K562 (cell line): ENCODE measurements around the gene PKDREJ. TPM values are rescaled to one million over a fixed set of nuclear protein-coding genes. Genes with fewer than 3 reads are reported as not detected.

Experiments used
- ATAC-seq: fragments of 200-7000 bp; cut with Tn5 transposase; 3 replicates; pipeline ENCODE4 v1.9.1; 2020; ENCODE audit warnings: moderate library complexity
- BruUV-seq: library from RNA; stranded (reverse); fragments of 400-500 nt; replicated peaks from 2 replicates; lab custom pipeline; 2021; lab: Mats Ljungman, UMichigan
- CTCF ChIA-PET: fragments of 300-600 bp; formaldehyde crosslinking; extraction: SDS; loops from one replicate; lab custom pipeline; 2021; ENCODE audit warnings: low intra/inter-chr PET ratio; lab: Yijun Ruan, JAX
- POLR2A ChIA-PET: fragments of 300-600, 350-650 bp; sonication (Branson Sonifier 250); formaldehyde crosslinking; extraction: SDS; loops from one replicate; lab custom pipeline; 2021; ENCODE audit warnings: antibody characterized with exemption, inconsistent platforms; lab: Yijun Ruan, JAX
- DNase-seq, 4 experiments: peaks; one replicate each; pipeline versions ENCODE4 v3.0.0 to v3.0.0-alpha.2; 2011 to 2018; ENCODE audit warnings: low spot score in 3 of 4, mixed read lengths in 3 of 4; ENCODE audit errors: extremely low read depth in 1 of 4
- FAIRE-seq: peaks from 2 replicates; lab custom pipeline; 2011; peaks lifted over from hg19 to GRCh38; lab: Jason Lieb, UNC
- H2AFZ ChIP-seq: 2 replicates; pipeline ENCODE4 v1.6.0; 2011; ENCODE audit warnings: low read depth, low read length, control low read depth, inconsistent platforms
- H3K27ac ChIP-seq: fragments of 200-600 bp; 3 replicates; pipeline ENCODE4 v1.8.0; 2011; ENCODE audit warnings: low read depth, mild to moderate bottlenecking, control low read depth, inconsistent platforms, low read length, moderate library complexity, mixed read lengths; ENCODE audit errors: extremely low read depth
- H3K27me3 ChIP-seq, 2 experiments: fragments of 300-600 bp in 1 of 2; 2 replicates in 1 of 2; 3 replicates in 1 of 2; pipeline versions ENCODE4 v1.6.0 to v1.8.0; 2011; ENCODE audit warnings: inconsistent platforms in 2 of 2, low read length in 2 of 2, mild to moderate bottlenecking in 1 of 2, mixed read lengths in 1 of 2, moderate library complexity in 1 of 2; ENCODE audit not compliant: control insufficient read depth in 2 of 2, insufficient read depth in 2 of 2
- H3K36me3 ChIP-seq: fragments of 300-600 bp; 3 replicates; pipeline ENCODE4 v1.8.0; 2011; ENCODE audit warnings: mild to moderate bottlenecking, low read length, inconsistent platforms; ENCODE audit not compliant: control insufficient read depth, insufficient read depth
- H3K4me1 ChIP-seq, 2 experiments: fragments of 200-600 bp in 1 of 2; replicated peaks in 1 of 2; 2 replicates in 1 of 2; 3 replicates in 1 of 2; pipeline versions ENCODE4 v1.5.1 to v1.8.0; 2011; ENCODE audit warnings: inconsistent platforms in 2 of 2, low read length in 2 of 2, mild to moderate bottlenecking in 1 of 2, mixed read lengths in 1 of 2, moderate library complexity in 1 of 2; ENCODE audit not compliant: control insufficient read depth in 2 of 2, insufficient read depth in 2 of 2
- H3K4me2 ChIP-seq: 2 replicates; pipeline ENCODE4 v1.6.1; 2011; ENCODE audit warnings: low read length, control low read depth, inconsistent platforms, mixed read lengths; ENCODE audit not compliant: insufficient read depth
- H3K4me3 ChIP-seq: fragments of 200-600 bp; sonication (generic), shearing (Covaris generic); 2 replicates; pipeline ENCODE4 v1.5.1; 2016; ENCODE audit warnings: control low read depth, inconsistent platforms
- H3K79me2 ChIP-seq: fragments of 200-600 bp; 3 replicates; pipeline ENCODE4 v1.8.0; 2011; ENCODE audit warnings: low read length, inconsistent platforms; ENCODE audit not compliant: control insufficient read depth, insufficient read depth
- H3K9ac ChIP-seq, 2 experiments: 2 replicates each; pipeline versions ENCODE4 v1.6.0 to v1.6.1; 2011; ENCODE audit warnings: low read depth in 2 of 2, low read length in 2 of 2, control low read depth in 1 of 2, inconsistent platforms in 1 of 2, mild to moderate bottlenecking in 1 of 2, mixed read lengths in 1 of 2; ENCODE audit not compliant: insufficient read depth in 1 of 2
- H3K9me1 ChIP-seq: one replicate; pipeline ENCODE4 v1.6.0; 2011; ENCODE audit warnings: inconsistent platforms, mild to moderate bottlenecking, low read length, moderate library complexity; ENCODE audit not compliant: control insufficient read depth, insufficient read depth
- H3K9me3 ChIP-seq: replicated peaks from 2 replicates; pipeline ENCODE4 v1.5.1; 2011; ENCODE audit warnings: low read depth, low read length, inconsistent platforms; ENCODE audit not compliant: control insufficient read depth, insufficient read depth
- H4K20me1 ChIP-seq: replicated peaks from 2 replicates; pipeline ENCODE4 v1.6.1; 2011; ENCODE audit warnings: low read length, inconsistent platforms, mixed read lengths; ENCODE audit not compliant: control insufficient read depth, insufficient read depth
- C11orf30 ChIP-seq: fragments of 450-650 bp; IDR thresholded peaks from 2 replicates; pipeline ENCODE4 v1.6.1; 2016; ENCODE audit warnings: low read depth, mild to moderate bottlenecking
- CREBBP ChIP-seq: IDR thresholded peaks from one replicate; pipeline ENCODE4 v1.6.1; 2012; ENCODE audit warnings: low read depth, mild to moderate bottlenecking, control low read depth, inconsistent platforms, low read length
- CXXC5 ChIP-seq: fragments of 250-450 bp; sonication (Bioruptor Pico); IDR thresholded peaks from 2 replicates; pipeline ENCODE4 v1.8.0; 2022; ENCODE audit warnings: inconsistent platforms, mild to moderate bottlenecking, moderate library complexity
- ELF1 ChIP-seq: fragments of 200-800 bp; sonication (Bioruptor generic); IDR thresholded peaks from 2 replicates; pipeline ENCODE4 v1.6.1; 2016; ENCODE audit warnings: missing genetic modification characterization, missing compliant biosample characterization
- ETV1 ChIP-seq: fragments of 450-650 bp; conservative IDR thresholded peaks from 2 replicates; pipeline ENCODE4 v1.6.1; 2016; ENCODE audit warnings: missing genetic modification characterization, control low read depth, low read depth, missing compliant biosample characterization
- ETV5 ChIP-seq: sonication (generic); formaldehyde crosslinking; IDR thresholded peaks from 2 replicates; pipeline ENCODE4 v1.4.0; 2020; ENCODE audit warnings: low read depth, mild to moderate bottlenecking, missing genetic modification reagents
- HCFC1 ChIP-seq: IDR thresholded peaks from 2 replicates; pipeline ENCODE4 v1.6.1; 2012; ENCODE audit warnings: low read depth, low read length, improper control_type of control experiment
- HDAC1 ChIP-seq, 2 experiments: fragments of 450-650 bp; IDR thresholded peaks; 2 replicates each; pipeline ENCODE4 v1.6.1; 2016 to 2017; ENCODE audit warnings: inconsistent platforms in 1 of 2, mild to moderate bottlenecking in 1 of 2, moderate library complexity in 1 of 2
- HDAC2 ChIP-seq: fragments of 450-650 bp; IDR thresholded peaks from 2 replicates; pipeline ENCODE4 v1.6.1; 2016; ENCODE audit warnings: mild to moderate bottlenecking
- ILF3 ChIP-seq: fragments of 450-650 bp; IDR thresholded peaks from 2 replicates; pipeline ENCODE4 v1.6.1; 2018; ENCODE audit warnings: antibody characterized with exemption, mild to moderate bottlenecking, moderate library complexity, borderline replicate concordance
- MCM3 ChIP-seq: fragments of 450-650 bp; IDR thresholded peaks from 2 replicates; pipeline ENCODE4 v1.6.1; 2016
- MTA1 ChIP-seq: fragments of 450-650 bp; IDR thresholded peaks from 2 replicates; pipeline ENCODE4 v1.6.1; 2017; ENCODE audit warnings: borderline replicate concordance
- NEUROD1 ChIP-seq: fragments of 150-350 bp; IDR thresholded peaks from 2 replicates; pipeline ENCODE4 v1.6.1; 2014; ENCODE audit warnings: borderline replicate concordance, low read length, low read depth; ENCODE audit not compliant: partially characterized antibody
- NFIX ChIP-seq: fragments of 250-450 bp; sonication (Bioruptor Pico); IDR thresholded peaks from 2 replicates; pipeline ENCODE4 v1.4.0; 2020; ENCODE audit warnings: low read depth, mild to moderate bottlenecking, moderate library complexity
- SIX5 ChIP-seq, 2 experiments: IDR thresholded peaks; 2 replicates each; pipeline ENCODE4 v1.6.1; 2011; ENCODE audit warnings: low read length in 2 of 2, borderline replicate concordance in 1 of 2, low read depth in 1 of 2, mild to moderate bottlenecking in 1 of 2, moderate library complexity in 1 of 2; ENCODE audit not compliant: insufficient read depth in 1 of 2
- TBP ChIP-seq: optimal IDR thresholded peaks from 2 replicates; pipeline ENCODE3; 2011; ENCODE audit warnings: low read depth, low read length, improper control_type of control experiment
- TRIM24 ChIP-seq, 2 experiments: fragments of 450-650 bp; IDR thresholded peaks; 2 replicates each; pipeline ENCODE4 v1.6.1; 2016
- ZNF165 ChIP-seq: fragments of 250-450 bp; sonication (Bioruptor Pico); IDR thresholded peaks from 2 replicates; pipeline ENCODE4 v1.4.0; 2020; ENCODE audit warnings: borderline replicate concordance
- ZNF764 ChIP-seq: fragments of 250-450 bp; sonication (Bioruptor Pico); IDR thresholded peaks from 2 replicates; pipeline ENCODE4 v1.4.0; 2020; ENCODE audit warnings: low read depth, mild to moderate bottlenecking, moderate library complexity
- WGBS: fragments of 100-300 bp; shearing (Covaris generic); methylation state at CpG from one replicate; pipeline ENCODE4 v1.1.6; 2016; ENCODE audit warnings: low coverage, mixed read lengths; ENCODE audit not compliant: insufficient coverage; ENCODE audit errors: missing lambda C conversion rate; 5-methylcytosine and 5-hydroxymethylcytosine counted together
- in situ Hi-C: fragments of 300-500 bp; cut with MboI; formaldehyde crosslinking; loops from 4 replicates; pipeline ENCODE4 v1.15.0; 2018; ENCODE audit warnings: inconsistent platforms, mixed read lengths
- intact Hi-C: fragments of 100-400 bp; cut with micrococcal nuclease; formaldehyde crosslinking; loops from 2 replicates; pipeline ENCODE4 v1.14.2; 2022
- polyA plus RNA-seq, 8 experiments: library from polyadenylated mRNA; depleted of rRNA in 4 of 8; stranded (reverse) in 5 of 8; unstranded in 3 of 8; fragments of >200 nt; fragmentation: Nextera tagmentation in 2 of 8; fragmentation: Illumina TruSeq in 1 of 8; extraction: Ambion mirVana in 2 of 8; extraction: Trizol in 1 of 8; gene quantifications; 2 replicates each; pipeline versions ENCODE4 v1.2.1 to v1.2.3, GENCODE V29; 2011 to 2014; ENCODE audit warnings: inconsistent platforms in 1 of 8, missing spikeins in 1 of 8
- total RNA-seq, 7 experiments: library from RNA; depleted of rRNA in 6 of 7; stranded (reverse); fragments of >200 nt in 6 of 7; fragmentation: Illumina TruSeq in 2 of 7; extraction: Trizol in 2 of 7; gene quantifications; 2 replicates each; pipeline versions ENCODE4 v1.2.1 to v1.2.3, GENCODE V29; 2011 to 2021; ENCODE audit warnings: low replicate concordance in 1 of 7
- TF ChIP-seq, protein P1 (sequence below): fragments of 450-650 bp; IDR thresholded peaks from 2 replicates; pipeline ENCODE4 v1.6.1; 2016; ENCODE audit warnings: antibody characterized with exemption
- TF ChIP-seq, protein P2 (sequence below): sonication (generic); formaldehyde crosslinking; IDR thresholded peaks from 2 replicates; pipeline ENCODE4 v1.9.0; 2022; ENCODE audit warnings: mild to moderate bottlenecking, missing genetic modification reagents

The PKDREJ gene
- total and polyA plus RNA-seq, 9 of the 15 experiments (the other 6 are each of a cell fraction or from before 2014, with no cell fraction given) = 0.03 TPM; not detected in 8

- in situ Hi-C loops (no loop called here), intact Hi-C loops (loop anchor here (5.0 kb wide), 1 partner anchor 164 kb away; no protein-coding TSS in a partner anchor)
- DNase-seq (peak; percentile 92 to 97 (median 94)), FAIRE-seq (peak; percentile 95), ATAC-seq (peak; percentile 97)
- H3K4me3 ChIP-seq = peak within 1 kb of the TSS; percentile 74
- BruUV-seq = TSS peak; percentile 96
- H3K27ac ChIP-seq = peak within 1 kb of the TSS; percentile 68
- 1% methylated on average over 53 of the region's 76 CpGs for WGBS
- peak within 1 kb of the TSS; percentile 93 for H3K4me2 ChIP-seq
- H3K27me3 ChIP-seq = no peaks in the 10 kb centered on the region
- H3K36me3 ChIP-seq = peaks cover 32% of the 10 kb centered on the region; the same call in 2 of the 3 replicates
- peaks cover 2 to 24% of the 10 kb centered on the region in 2 experiments; a peak in 4 of 5 replicates for H3K4me1 ChIP-seq
- CTCF ChIA-PET = interaction anchor here (0.6 kb wide), 1 partner anchor 174 kb away, joined by 4 read pairs; no protein-coding TSS in a partner anchor
- H3K79me2 ChIP-seq = peaks cover 17% of the 10 kb centered on the region
- no peaks in the 10 kb centered on the region for H4K20me1 ChIP-seq
- POLR2A ChIA-PET = interaction anchor here (0.7 to 2.6 kb wide), 8 partner anchors 8 to 165 kb away, joined by 3 to 10 read pairs (median 4); no protein-coding TSS in a partner anchor
- H3K9ac ChIP-seq = peak within 1 kb of the TSS; percentile 68 to 94
- H3K9me1 ChIP-seq = no peaks in the 10 kb centered on the region
- no peaks in the 10 kb centered on the region for H3K9me3 ChIP-seq
- peak within 1 kb of the TSS; percentile 75 for H2AFZ ChIP-seq
- TF ChIP-seq ILF3 = no peak
- no peak for TF ChIP-seq CREBBP
- TF ChIP-seq MTA1 = 0 out of 2 replicates have a peak, but pooled peaks have one; percentile 15
- TF ChIP-seq NFIX (CRISPR knock-in tag) = no peak
- TF ChIP-seq ZNF764 = no peak
- no peak for TF ChIP-seq NEUROD1
- TF ChIP-seq SIX5 (IDR thresholded peaks at IDR 0.05; ENCODE audit: borderline replicate concordance in 1 of 2, insufficient read depth in 1 of 2, low read depth in 1 of 2, low read length in 2 of 2) = peak; percentile 45 to 57; a peak in 2 of 4 replicates
- TF ChIP-seq HDAC2 = peak; percentile 30; the same call in 1 of the 2 replicates
- peak; percentile 63 for TF ChIP-seq TBP
- TF ChIP-seq, protein P1, sequence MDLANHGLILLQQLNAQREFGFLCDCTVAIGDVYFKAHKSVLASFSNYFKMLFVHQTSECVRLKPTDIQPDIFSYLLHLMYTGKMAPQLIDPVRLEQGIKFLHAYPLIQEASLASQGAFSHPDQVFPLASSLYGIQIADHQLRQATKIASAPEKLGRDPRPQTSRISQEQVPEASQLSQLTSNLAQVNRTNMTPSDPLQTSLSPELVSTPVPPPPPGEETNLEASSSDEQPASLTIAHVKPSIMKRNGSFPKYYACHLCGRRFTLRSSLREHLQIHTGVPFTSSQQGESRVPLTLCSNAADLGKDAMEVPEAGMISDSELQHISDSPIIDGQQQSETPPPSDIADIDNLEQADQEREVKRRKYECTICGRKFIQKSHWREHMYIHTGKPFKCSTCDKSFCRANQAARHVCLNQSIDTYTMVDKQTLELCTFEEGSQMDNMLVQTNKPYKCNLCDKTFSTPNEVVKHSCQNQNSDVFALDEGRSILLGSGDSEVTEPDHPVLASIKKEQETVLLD = peak; percentile 98
- TF ChIP-seq ETV1 (tag) = peak; percentile 83
- TF ChIP-seq HCFC1 = peak; percentile 88
- TF ChIP-seq, protein P2, sequence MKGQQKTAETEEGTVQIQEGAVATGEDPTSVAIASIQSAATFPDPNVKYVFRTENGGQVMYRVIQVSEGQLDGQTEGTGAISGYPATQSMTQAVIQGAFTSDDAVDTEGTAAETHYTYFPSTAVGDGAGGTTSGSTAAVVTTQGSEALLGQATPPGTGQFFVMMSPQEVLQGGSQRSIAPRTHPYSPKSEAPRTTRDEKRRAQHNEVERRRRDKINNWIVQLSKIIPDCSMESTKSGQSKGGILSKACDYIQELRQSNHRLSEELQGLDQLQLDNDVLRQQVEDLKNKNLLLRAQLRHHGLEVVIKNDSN (CRISPR knock-in tag) = no peak
- TF ChIP-seq ELF1 (tag) = peak; percentile 97
- TF ChIP-seq C11orf30 = peak; percentile 42; the same call in 1 of the 2 replicates
- TF ChIP-seq TRIM24 (IDR thresholded peaks at IDR 0.05) = 0 out of 4 replicates have a peak, but pooled peaks of 1 of the 2 experiments have one; percentile 13
- 0 out of 2 replicates have a peak, but pooled peaks have one; percentile 45 for TF ChIP-seq ETV5 (CRISPR knock-in tag)
- TF ChIP-seq MCM3 = no peak
- TF ChIP-seq CXXC5 (CRISPR knock-in tag) = peak; percentile 88
- no peak for TF ChIP-seq ZNF165
- TF ChIP-seq HDAC1 (IDR thresholded peaks at IDR 0.05) = 0 out of 4 replicates have a peak, but pooled peaks of 1 of the 2 experiments have one; percentile 49
Observed at GRCh38 chr22:46296257-46297150, 33.4 kb upstream of the PKDREJ start, which contains the start of gene GTSE1. Gene GTSE1 (plus strand): TSS chr22:46296870. CDS start chr22:46297401, 531 bp downstream.
